WI38 (cell line): ENCODE results near the gene CFAP53.

Experiments
- H3K4me3 ChIP-seq: 2 replicates; pipeline ENCODE4 v1.5.1; 2011; ENCODE audit warnings: low read depth, mild to moderate bottlenecking, control low read depth, low read length
- TF ChIP-seq, protein P1 (sequence below): IDR thresholded peaks from 2 replicates; pipeline ENCODE4 v1.5.1; 2012; ENCODE audit warnings: low read depth, mild to moderate bottlenecking, control low read depth, low read length

CFAP53 gene

DNA sequence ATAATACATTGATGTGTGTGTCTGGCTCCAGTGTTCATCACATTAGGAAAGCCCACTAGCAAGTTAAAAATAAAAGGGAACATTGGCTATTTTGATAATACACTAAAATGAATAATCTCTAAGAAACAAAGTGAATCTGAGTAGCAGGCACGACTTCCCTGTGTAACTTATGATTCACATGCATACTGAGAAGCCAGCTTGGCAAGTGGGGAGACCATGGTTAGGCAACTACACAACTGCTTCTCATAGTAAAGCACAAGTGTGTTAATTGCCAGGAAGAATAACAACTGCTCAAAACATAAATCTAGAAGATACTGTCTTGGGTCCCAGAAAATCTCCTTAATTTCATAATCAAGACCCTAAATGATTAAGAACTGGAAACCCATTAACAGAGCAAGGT, 75.4 kb downstream of the CFAP53 start:
- H3K4me3 ChIP-seq, result no peak overlapping the region
- TF ChIP-seq, protein P1, sequence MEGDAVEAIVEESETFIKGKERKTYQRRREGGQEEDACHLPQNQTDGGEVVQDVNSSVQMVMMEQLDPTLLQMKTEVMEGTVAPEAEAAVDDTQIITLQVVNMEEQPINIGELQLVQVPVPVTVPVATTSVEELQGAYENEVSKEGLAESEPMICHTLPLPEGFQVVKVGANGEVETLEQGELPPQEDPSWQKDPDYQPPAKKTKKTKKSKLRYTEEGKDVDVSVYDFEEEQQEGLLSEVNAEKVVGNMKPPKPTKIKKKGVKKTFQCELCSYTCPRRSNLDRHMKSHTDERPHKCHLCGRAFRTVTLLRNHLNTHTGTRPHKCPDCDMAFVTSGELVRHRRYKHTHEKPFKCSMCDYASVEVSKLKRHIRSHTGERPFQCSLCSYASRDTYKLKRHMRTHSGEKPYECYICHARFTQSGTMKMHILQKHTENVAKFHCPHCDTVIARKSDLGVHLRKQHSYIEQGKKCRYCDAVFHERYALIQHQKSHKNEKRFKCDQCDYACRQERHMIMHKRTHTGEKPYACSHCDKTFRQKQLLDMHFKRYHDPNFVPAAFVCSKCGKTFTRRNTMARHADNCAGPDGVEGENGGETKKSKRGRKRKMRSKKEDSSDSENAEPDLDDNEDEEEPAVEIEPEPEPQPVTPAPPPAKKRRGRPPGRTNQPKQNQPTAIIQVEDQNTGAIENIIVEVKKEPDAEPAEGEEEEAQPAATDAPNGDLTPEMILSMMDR, result no peak

DNA sequence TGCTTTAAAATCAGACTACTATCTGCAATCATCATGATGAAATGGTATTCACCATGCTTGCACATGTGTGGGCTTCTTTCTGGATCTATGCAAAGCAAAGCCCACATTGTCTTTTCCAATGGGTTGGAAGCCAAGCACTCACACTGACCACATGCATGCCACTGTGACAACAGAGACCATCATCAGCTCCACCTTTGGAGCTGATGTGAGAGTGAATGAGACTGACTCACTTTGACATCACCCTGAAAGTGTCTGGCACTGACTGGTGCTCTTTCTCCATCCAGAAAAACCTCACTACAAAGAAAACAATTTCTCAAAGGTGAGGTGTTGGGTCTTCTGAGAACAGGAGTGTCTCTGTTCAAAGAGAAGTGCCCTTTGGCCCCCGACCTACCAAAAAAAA, 76.1 kb downstream of the CFAP53 start:
- H3K4me3 ChIP-seq, result no peak overlapping the region
- TF ChIP-seq, protein P1, result no peak

DNA sequence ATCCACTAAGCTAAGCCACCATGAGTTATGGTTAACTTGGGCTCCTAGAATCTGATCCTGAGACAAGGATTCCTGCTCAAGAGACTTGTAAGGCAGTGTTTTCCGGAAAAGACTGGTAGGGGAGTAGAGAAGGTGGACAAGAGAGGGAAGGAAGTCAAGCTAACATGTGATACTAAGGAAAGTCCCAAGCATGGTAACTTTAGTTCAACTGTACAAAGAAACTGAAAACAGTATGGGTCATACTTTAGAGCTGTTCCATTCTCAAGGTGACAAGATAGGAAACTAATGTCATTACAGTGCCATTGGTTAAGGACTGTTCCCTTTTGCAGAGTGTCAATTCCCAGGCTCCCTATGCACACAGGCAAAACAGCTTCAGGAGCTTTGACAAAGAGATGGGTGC, 77.1 kb downstream of the CFAP53 start:
- TF ChIP-seq, protein P1, result no peak
- H3K4me3 ChIP-seq, result no peak overlapping the region

DNA sequence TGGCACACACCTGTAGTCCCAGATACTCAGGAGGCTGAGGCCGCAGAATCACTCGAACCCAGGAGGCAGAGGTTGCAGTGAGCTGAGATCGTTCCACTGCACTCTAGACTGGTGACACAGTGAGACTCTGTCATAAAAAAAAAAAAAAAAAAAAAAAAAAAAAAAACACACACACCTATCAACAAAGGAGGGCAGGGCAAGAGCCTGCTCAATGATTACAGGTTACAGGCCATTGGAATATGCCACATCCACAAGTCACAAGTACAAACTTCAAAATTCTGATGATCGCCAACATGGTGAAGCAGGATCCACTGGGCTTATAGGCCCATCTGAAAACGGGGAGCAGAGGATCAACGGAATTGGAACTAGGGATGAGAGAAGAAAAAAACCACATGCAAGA, 77.6 kb downstream of the CFAP53 start:
- H3K4me3 ChIP-seq, result no peak overlapping the region
- TF ChIP-seq, protein P1, result no peak

DNA sequence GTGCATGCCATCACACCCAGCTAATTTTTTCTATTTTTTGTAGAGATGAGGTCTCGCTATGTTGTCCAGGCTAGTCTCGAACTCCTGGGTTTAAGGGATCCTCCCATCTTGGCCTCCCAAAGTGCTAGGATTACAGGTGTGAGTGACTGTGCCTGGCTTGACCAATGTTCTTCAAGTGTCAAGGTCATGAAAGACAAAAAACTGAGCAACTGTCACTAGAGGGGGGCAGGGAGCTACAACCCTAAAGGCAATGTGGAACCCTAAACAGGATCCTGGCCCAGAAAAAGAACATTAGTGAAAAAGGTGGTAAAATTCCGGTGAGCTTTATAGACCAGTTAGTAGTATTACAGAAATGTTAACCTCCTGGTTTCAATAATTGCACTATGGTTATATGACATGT, 78.6 kb downstream of the CFAP53 start:
- TF ChIP-seq, protein P1, result no peak
- no peak overlapping the region for H3K4me3 ChIP-seq

DNA sequence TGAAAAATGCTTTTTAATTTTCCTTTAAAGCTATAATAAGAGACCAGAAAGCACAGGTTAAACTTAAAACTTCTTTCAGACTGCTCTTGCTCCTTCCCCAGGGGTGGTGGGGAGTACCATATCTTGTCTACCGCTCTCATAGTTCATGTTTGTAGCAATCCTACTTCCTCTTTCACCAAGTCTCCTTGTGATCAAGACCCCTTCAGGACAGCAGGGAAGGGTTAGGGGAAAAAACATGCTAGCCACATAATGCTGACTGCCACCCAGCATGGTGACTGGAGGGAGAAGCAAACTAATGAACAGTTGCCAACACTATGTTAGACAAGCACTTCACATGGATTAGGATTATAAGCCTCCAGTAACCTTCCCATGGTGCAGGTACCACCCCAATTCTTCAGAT, 79.9 kb downstream of the CFAP53 start:
- no peak overlapping the region for H3K4me3 ChIP-seq
- TF ChIP-seq, protein P1, result no peak

DNA sequence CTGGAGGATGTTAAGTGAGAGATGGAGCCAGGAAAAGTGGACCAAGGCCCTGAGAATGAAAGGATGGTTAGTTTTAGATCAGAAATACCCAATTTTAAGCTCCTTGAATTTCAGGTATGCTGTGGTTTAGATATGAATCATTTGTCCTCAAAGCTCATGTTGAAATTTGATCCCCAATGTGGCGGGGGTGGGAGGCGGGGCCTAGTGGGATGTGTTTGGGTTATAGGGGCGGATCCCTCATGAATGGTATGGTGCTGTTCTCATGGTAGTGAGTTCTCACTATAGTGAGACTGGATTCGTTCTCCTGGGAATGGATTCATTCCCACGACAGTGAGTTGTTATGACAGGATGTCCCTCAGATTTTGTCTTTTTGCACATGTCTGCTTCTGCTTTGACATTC, 82.7 kb downstream of the CFAP53 start:
- no peak overlapping the region for H3K4me3 ChIP-seq
- TF ChIP-seq, protein P1, result no peak
